Measurements from ENCODE around the gene S100A5. TPM values are rescaled to one million over a fixed set of nuclear protein-coding genes. Genes with fewer than 3 reads are reported as not detected.
A peak's percentile ranks its signal among the peaks of the same experiment; 100 is the strongest.
"Not testable (repeated sequence)": the region's sequence is repeated elsewhere in the genome, so short reads cannot be mapped to it uniquely, and the experiment has no call there.

S100A5 gene, protein sequence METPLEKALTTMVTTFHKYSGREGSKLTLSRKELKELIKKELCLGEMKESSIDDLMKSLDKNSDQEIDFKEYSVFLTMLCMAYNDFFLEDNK
- 2.5 and 2.9 TPM in 2 replicates for total RNA-seq
- 5.7 TPM for polyA plus RNA-seq (2012)

DNA sequence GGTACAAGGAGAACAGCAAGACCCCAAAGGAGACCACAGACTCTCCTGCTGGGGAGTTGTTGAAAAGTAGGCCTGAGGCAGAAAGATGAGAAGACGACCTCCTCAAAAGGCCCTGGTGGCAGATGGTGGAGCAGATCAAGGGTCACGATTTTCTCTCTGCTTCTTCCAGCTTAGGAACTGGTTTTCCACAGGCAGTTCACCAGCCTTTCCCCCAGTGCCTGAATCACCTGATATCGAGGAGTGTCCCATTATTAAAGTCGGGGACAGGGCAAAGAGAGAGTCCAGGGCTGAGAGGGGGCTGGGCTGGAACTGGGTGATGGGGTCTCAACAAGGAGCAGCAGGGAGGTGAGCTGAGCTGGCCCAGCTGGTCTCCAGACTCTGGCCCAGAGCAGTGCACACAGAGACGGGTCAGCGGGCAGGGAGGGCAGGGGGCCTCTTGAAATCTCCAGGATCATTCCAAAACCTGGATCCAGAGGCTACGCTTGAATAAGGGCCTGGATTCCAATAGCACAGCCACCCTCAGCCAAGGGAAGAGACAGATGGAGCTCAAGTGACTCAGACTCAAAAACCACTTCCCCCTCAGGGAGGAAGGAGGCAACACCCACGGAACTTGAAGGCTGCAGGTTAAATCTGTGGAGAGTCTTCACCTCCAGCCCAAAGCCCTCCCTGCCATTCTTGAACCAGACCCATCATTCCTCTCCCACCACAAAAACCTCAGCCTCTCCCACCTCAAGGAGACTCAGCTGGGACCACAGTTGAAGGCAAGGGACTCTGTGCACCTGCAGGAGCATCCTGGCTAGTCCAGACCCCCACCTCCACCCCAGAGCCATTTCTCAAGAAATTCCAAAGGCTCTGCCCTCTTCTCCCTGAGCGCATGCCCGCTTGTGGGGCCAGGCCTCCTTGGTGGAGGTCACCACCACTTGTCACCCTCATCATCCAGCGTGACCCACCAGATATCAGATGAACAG, at the start of gene S100A5:
S100A5 (minus strand) TSS at position 541 of the 968 bp plus-strand sequence. CDS start 743 bp downstream, outside the sequence.
- DNase-seq (ENCODE audit: low read depth): peak; percentile 85

DNA sequence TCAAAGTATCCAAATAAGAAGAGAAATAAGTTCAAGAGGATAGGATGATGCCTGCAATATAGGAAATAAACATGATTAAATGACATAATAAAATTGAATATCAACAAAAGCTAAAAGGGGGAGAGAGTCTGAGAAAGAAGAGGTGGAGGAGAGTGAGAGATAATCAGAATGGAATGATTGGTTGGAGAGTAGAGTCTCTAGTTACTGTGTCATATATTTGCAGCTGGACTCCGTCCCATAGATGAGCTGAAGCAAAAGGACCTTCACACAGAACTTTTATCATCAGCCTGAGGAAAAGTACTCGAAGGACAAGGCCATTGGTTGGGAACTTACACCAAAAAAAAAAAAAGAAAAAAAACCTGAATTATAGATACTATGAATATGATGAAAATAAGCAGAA, 47.7 kb upstream of the S100A5 start:
- no peak for DNase-seq (ENCODE audit: low read depth)

DNA sequence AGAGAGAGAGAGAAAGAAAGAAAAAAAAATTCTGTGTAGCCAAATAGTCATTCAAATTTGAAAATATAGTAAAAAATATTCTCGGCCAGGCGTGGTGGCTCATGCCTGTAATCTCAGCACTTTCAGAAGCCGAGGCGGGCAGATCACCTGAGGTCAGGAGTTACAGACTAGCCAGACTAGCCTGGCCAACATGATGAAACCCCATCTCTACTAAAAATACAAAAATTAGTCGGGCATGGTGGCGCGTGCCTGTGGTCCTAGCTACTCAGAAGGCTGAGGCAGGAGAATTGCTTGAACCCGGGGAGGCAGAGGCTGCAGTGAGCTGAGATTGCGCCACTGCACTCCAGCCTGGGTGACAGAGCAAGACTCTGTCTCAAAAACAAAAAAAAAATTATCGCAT, 47.3 kb upstream of the S100A5 start:
- not testable (repeated sequence) for DNase-seq (ENCODE audit: low read depth)

DNA sequence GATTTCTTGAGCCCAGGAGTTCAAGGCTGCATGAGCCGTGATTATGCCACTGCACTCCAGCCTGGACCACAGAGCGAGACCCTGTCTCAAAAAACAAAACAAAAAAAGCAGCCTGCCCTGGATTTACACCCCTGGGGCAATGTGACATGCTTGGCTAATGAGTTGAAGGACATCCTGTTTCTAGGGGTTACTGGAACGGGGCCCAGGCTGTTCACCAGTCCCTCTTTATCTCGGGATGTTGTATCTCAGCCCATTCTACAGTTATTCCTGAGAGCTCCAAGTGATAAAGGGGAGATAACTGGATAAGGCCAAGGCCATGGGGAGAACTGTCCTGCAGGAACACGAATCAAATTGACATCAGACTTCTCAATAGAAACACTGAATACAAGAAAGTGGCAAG, 46.6 kb upstream of the S100A5 start:
- DNase-seq (ENCODE audit: low read depth): no peak

DNA sequence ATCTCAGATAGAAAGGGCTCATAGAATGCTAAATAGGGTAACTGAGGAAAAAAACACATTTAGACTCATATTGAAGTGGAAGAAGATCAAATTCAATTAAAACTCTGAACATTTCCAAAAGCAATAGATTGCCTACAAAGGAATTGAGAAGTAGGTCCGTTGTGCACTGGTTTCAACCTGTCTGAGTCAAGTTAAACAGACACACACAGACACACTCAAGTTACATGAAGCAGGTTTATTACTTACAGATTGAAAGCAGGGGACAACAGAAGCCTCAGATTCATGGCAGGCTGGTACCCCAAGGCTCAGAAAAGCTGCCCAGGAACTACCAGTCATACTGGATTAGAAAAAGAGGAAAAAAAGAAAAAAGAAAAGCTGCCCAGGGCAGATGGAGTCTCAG, 45.6 kb upstream of the S100A5 start:
- no peak for DNase-seq (ENCODE audit: low read depth)

DNA sequence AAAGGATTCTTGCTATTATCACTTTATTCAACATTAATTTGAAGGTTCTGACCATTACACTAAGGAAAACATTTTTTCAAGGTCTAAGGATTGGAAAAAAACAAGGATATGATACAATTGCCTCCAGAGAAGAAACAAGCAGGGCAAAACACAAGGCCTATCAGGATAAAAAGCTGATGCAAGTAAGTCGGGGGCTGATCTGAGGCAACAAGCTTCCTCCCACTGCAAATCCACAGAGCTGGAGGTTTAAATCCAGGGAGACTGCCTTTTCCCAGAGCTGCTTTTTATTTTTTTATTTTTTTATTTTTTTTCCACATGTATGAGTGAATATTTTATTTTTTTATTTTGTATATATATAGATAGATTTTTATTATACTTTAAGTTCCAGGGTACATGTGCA, 44.3 kb upstream of the S100A5 start:
- no peak for DNase-seq (ENCODE audit: low read depth)

DNA sequence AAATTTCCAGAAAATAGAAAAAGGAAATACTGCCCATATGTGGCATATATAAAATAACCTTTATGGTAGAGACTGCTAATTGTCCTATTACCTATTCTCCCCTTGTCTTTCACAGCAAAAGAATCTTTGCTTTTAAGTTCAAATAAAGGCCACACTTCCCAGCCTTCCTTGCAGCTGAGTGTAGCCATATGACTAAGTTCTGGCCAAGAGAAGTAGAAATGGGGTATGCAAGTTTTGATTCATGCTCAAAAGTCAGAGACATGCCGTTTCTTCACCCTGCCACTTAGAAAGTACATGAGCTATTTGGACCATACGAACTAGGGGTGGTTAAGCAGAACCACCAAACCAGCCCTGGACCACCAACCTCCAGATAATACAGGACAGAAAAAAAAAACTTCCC, 43.2 kb upstream of the S100A5 start:
- DNase-seq (ENCODE audit: low read depth): no peak

DNA sequence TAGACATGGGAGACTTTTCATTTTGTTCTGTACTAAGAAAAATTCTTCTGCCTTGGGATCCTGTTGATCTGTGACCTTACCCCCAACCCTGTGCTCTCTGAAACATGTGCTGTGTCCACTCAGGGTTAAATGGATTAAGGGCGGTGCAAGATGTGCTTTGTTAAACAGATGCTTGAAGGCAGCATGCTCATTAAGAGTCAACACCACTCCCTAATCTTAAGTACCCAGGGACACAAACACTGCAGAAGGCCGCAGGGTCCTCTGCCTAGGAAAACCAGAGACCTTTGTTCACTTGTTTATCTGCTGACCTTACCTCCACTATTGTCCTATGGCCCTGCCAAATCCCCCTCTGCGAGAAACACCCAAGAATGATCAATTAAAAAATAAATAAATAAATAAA, 42.8 kb upstream of the S100A5 start:
- DNase-seq (ENCODE audit: low read depth): not testable (repeated sequence)

DNA sequence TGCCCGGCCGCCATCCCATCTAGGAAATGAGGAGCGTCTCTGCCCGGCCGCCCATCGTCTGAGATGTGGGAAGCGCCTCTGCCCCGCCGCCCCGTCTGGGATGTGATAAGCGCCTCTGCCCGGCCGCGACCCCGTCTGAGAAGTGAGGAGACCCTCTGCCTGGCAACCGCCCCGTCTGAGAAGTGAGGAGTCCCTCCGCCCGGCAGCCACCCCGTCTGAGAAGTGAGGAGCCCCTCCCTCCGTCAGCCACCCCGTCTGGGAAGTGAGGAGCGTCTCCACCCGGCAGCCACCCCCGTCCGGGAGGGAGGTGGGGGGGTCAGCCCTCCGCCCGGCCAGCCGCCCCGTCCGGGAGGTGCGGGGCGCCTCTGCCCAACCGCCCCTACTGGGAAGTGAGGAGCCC, 42.1 kb upstream of the S100A5 start:
- not testable (repeated sequence) for DNase-seq (ENCODE audit: low read depth)

DNA sequence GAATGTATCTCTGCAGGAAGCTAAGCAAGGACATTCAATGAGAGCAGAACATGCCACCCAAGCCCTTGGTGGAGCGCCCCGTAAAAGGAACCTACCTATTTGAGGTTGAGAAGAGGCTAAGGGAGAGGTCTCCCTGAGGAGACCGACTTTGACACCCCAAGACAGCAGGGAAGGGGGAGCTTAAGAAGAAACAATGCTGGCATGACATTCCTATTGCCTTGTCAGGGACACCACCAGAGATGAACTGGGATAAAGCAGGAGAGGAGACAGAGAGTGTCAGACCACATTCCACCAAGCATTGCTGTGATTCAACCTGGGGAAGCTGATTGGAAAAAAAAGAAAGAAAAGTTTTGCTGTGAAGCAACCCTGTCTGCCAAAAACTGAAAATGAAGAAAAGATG, 38.2 kb upstream of the S100A5 start:
- no peak for DNase-seq (ENCODE audit: low read depth)

DNA sequence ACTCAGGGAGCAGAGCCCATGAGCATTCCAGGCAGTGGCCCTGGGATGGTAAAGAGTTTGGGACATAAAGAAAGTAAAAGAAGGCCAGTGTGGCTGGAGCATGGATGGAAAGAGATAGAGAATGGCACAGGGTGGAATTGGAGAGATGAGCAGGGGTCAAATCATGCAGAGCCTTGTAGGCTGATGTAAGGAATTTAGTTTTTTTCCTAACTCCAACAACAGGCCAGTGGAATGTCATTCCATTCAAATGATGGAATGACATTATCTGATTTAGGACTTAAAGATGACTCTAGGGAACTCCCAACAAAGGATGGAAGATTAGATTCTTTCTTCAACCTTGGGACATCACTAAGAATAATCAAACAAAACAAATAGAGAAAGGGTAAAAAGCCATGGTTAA, 37.8 kb upstream of the S100A5 start:
- no peak for DNase-seq (ENCODE audit: low read depth)

DNA sequence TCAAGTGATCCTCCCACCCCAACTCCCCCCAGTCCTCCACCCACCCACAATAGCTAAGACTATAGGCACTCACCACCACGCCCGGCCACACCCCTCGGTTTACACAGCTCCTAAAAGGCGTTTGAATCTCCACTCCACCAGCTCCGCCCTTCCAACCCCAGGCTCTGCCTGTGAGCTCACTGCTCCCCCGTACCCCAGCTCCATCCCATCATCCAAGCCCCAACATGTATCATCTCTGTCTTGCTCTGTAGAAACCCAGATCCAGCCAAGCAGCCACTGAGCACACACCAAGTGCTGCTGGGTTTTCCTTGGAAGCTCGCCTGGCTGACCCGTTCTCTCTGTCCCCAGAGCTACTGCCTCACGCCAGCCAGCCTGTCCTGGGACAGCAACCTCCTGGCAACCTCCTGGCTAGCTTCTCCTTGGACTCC, 36.9 kb upstream of the S100A5 start:
- DNase-seq (ENCODE audit: low read depth): no peak

DNA sequence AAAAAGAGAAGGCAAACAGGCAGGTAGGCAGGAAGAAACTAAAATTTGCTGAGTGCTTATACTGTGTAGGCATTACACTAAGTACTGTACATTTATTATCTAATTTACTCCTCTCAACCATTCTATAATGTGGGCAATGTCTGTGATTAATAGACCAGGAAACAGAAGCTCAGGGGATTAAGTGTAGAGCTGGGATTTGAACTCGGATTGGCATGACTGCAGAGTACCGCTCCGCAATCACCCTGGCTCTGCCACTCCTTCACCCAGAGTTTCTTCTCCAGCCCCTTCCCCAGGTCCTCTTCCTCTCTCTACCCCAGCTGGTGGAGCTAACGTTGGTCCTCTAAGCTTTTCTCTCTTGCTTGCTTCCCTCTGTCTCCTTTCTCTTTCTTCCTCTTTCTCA, 36.4 kb upstream of the S100A5 start:
- DNase-seq (ENCODE audit: low read depth): no peak

DNA sequence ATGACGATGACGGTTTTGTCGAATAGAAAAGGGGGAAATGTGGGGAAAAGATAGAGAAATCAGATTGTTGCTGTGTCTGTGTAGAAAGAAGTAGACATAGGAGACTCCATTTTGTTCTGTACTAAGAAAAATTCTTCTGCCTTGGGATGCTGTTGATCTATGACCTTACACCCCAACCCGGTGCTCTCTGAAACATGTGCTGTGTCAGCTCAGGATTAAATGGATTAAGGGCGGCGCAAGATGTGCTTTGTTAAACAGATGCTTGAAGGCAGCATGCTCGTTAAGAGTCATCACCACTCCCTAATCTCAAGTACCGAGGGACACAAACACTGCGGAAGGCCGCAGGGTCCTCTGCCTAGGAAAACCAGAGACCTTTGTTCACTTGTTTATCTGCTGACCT, 34.8 kb upstream of the S100A5 start:
- not testable (repeated sequence) for DNase-seq (ENCODE audit: low read depth)

DNA sequence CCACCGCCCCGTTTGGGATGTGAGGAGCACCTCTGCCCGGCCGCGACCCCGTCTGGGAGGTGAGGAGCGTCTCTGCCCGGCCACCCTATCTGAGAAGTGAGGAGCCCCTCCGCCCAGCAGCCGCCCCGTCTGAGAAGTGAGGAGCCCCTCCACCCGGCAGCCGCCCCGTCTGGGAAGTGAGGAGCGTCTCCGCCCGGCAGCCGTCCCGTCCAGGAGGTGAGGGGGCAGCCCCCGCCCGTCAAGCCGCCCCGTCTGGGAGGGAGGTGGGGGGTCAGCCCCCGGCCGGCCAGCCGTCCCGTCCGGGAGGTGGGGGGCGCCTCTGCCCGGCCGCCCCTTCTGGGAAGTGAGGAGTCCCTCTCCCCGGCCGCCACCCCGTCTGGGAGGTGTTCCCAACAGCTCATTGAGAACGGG, 34.4 kb upstream of the S100A5 start:
- not testable (repeated sequence) for DNase-seq (ENCODE audit: low read depth)

DNA sequence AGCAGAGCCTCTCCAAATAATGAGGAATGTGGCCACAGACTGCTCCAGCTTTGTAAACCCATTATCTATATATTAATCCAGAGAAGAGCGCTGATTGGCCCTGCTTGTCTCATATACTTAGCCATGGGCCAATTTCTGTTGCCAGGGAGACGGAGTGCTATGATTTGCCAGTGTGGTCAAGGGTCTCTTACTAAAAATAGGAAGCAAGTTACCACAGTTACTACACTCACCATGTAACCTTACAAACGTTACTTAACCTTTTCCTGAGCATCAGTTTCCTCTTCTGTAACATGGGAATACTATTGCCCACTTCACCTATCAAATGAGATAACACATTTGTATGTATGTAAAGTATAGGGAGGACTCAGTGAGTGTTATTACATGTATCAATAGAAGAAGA, 32.6 kb upstream of the S100A5 start:
- peak; percentile 31 for DNase-seq (ENCODE audit: low read depth)

DNA sequence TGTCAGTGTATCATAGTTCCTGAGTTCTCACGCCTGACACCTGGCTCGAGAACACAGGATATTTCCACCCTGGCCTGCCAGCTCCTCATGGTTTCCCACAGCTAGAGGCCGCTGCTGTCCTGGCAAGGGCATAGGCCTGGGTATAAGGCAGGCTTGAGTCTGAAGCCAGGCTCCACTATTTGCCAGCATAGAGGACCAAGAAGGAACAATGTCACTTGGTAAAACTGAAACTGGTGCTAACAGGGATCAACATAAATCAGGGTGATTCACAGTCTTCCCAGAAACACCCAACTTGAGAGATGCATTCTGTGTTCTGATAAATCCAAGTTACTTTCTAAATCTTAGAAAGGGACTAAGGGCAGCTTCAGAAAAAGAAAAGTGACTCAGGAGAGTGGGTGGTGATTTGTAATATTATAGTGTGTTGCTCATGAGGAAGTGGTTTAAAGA, 31.9 kb upstream of the S100A5 start:
- DNase-seq (ENCODE audit: low read depth): peak; percentile 91

DNA sequence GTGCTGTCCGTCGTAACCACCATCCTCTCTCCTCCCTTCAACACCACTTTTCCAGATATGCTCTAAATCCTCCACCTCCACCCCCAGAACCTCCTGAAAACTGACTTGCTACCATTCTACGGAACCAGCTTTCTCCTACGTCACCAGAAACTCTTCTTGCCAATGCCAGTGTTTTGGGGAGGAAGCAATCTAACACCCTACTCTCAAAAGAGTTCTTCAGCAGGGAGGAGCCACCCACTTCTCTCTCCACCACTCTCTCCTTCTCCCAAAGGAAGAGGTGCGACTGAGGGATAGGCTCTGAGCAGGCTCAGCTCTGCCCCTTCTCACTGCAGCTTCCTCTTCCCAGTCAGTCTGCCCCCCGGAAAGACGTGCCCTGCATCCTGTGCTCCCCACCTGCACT, 31.0 kb upstream of the S100A5 start:
- no peak for DNase-seq (ENCODE audit: low read depth)

DNA sequence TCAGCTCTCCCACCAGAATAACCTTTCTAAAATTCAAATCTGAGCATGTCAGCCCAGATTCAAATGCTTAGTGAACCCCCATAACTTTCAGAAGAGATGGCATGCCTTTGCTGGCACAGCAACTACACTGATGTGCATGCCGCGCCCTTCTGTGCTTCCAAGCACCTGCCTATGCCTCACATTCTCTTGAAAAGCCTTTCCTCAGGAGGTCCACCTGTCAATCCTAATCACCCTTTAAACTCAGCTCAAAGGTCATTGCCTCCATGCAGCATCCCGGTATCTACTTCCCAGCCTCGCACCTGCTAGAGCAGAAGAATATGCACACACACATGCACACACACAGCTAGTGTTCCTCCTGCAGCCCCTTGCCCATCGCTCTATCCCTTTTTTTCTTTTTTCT, 30.1 kb upstream of the S100A5 start:
- DNase-seq (ENCODE audit: low read depth): no peak

DNA sequence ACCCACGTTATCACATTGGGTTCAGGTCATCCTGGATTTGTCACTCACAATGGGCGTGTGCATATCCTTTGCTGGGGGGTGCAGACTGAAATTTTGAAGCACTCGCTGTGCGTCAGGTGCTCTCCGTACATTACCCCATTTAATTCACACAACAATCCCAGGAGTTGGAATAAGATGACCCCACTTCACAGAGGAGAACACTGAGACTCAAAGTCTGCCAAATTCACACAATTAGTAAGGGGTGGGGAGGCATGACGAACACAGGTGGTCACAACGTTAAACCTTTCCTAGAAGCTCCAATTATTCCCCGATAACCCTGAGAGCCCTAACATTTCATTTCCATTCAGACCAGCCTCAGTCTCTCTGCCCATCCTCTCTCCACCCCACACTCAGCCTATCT, 28.7 kb upstream of the S100A5 start:
- DNase-seq (ENCODE audit: low read depth): no peak

DNA sequence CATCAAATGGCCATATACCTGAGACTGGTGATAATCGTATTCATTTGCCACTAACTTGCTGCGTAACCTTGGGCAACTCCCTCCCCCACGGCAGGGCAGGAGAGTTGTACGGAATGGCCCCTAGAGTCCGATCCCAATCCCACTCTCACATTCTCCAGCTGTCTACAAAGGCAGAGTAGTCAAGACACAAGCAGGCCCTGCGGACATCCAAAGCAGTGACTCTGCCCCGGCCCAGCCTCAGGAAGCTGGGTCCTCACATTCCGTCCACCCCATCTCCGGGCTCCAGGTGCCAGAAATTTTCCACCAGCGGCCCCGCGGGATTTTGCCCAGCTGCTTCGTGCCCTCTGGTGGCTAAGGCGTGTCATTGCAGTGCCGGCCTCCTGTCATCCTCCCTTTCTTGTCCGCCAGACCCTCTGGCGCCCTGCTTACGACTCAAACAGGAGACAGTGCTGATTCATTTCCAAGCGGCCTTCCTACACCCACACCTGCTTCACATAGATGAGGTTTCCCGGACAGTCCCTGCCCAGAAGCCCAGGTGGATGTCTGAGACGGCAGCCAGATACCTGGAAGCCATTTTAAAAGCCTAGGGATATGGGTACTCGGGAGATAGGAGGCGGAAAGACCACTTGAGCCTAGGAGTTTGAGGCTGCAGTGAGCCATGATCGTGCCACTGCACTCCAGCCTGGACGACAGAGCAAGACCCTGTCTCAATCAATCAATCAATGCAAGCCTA, 27.8 kb upstream of the S100A5 start:
- peak; percentile 97 for DNase-seq (ENCODE audit: low read depth)

All from myocyte (in vitro differentiated cells).